HCT116 (cell line): ENCODE results near the gene HIVEP3. TPM values are rescaled to one million over a fixed set of nuclear protein-coding genes. Genes with fewer than 3 reads are reported as not detected.

Experiments used
- ATAC-seq: fragments of 200-7000 bp; cut with Tn5 transposase; 2 replicates; pipeline ENCODE4 v1.9.1; 2020; ENCODE audit warnings: mild to moderate bottlenecking, moderate library complexity
- BruUV-seq: library from RNA; stranded (reverse); fragments of 400-500 nt; replicated peaks from 2 replicates; lab custom pipeline; 2021; lab: Mats Ljungman, UMichigan
- CTCF ChIA-PET: fragments of 300-600 bp; sonication (Branson Sonifier 250); formaldehyde crosslinking; loops from one replicate; lab custom pipeline; 2021; ENCODE audit warnings: antibody characterized with exemption; lab: Charles Lee
- POLR2A ChIA-PET: fragments of 300-600, 350-600 bp; sonication (Branson Sonifier 250); formaldehyde crosslinking; loops from one replicate; lab custom pipeline; 2021; ENCODE audit warnings: antibody characterized with exemption; lab: Charles Lee
- RAD21 ChIA-PET, 2 experiments: fragments of 300-600 bp; sonication (Branson Sonifier 250); formaldehyde crosslinking; loops; one replicate each; lab custom pipeline; 2023; ENCODE audit warnings: low total read pairs in 2 of 2; ENCODE audit not compliant: uncharacterized antibody in 2 of 2, unreplicated experiment in 2 of 2, low non-redundant PET in 1 of 2; lab: Charles Lee
- DNase-seq: peaks from one replicate; pipeline ENCODE4 v3.0.0-alpha.2; 2010; ENCODE audit warnings: low read depth, low spot score
- H2AFZ ChIP-seq: fragments of 200-600 bp; shearing (Covaris generic), sonication (generic); 2 replicates; pipeline ENCODE4 v1.6.1; 2017; ENCODE audit warnings: low read depth, mixed run types, mixed read lengths, antibody characterized with exemption, low read length; ENCODE audit not compliant: poor library complexity, severe bottlenecking
- H3K27ac ChIP-seq: 2 replicates; pipeline ENCODE4 v1.5.1; 2012; ENCODE audit warnings: low read depth, low read length
- H3K27me3 ChIP-seq: fragments of 200-600 bp; sonication (generic); 2 replicates; pipeline ENCODE4 v1.6.1; 2016; ENCODE audit warnings: mixed run types, low read length, mixed read lengths; ENCODE audit not compliant: insufficient read depth
- H3K36me3 ChIP-seq, 2 experiments: fragments of 200-500 bp in 1 of 2; fragments of 200-600 bp in 1 of 2; sonication (Bioruptor generic) in 1 of 2; sonication (generic) in 1 of 2; 2 replicates each; pipeline versions ENCODE4 v1.5.1 to v1.6.1; 2014 to 2016; ENCODE audit warnings: low read length in 2 of 2, inconsistent platforms in 1 of 2, mixed read lengths in 1 of 2, mixed run types in 1 of 2; ENCODE audit not compliant: insufficient read depth in 2 of 2, control insufficient read depth in 1 of 2
- H3K4me1 ChIP-seq, 2 experiments: fragments of 200-600 bp in 1 of 2; sonication (generic) in 1 of 2; 2 replicates each; pipeline versions ENCODE4 v1.5.1 to v1.6.1; 2012 to 2017; ENCODE audit warnings: low read length in 2 of 2, inconsistent platforms in 1 of 2, mild to moderate bottlenecking in 1 of 2, mixed read lengths in 1 of 2, mixed run types in 1 of 2, moderate library complexity in 1 of 2; ENCODE audit not compliant: insufficient read depth in 2 of 2, control insufficient read depth in 1 of 2
- H3K4me2 ChIP-seq: fragments of 200-600 bp; sonication (generic); 2 replicates; pipeline ENCODE4 v1.6.1; 2017; ENCODE audit warnings: mixed run types, low read length, mixed read lengths
- H3K4me3 ChIP-seq, 2 experiments: fragments of 200-600 bp in 1 of 2; sonication (generic) in 1 of 2; replicated peaks in 1 of 2; 2 replicates each; pipeline ENCODE4 v1.5.1; 2011 to 2016; ENCODE audit warnings: low read length in 2 of 2, control low read depth in 1 of 2, low read depth in 1 of 2, mild to moderate bottlenecking in 1 of 2, mixed read lengths in 1 of 2, mixed run types in 1 of 2
- H3K79me2 ChIP-seq: fragments of 200-600 bp; sonication (generic); 2 replicates; pipeline ENCODE4 v1.6.1; 2017; ENCODE audit warnings: mild to moderate bottlenecking, mixed run types, low read length, moderate library complexity, mixed read lengths; ENCODE audit not compliant: insufficient read depth
- H3K9ac ChIP-seq: fragments of 200-600 bp; sonication (generic); 2 replicates; pipeline ENCODE4 v1.6.1; 2016; ENCODE audit warnings: low read length, mixed read lengths
- H3K9me2 ChIP-seq: fragments of 200-600 bp; sonication (generic), shearing (Covaris generic); 2 replicates; pipeline ENCODE4 v1.6.1; 2017; ENCODE audit warnings: mixed run types, mild to moderate bottlenecking, moderate library complexity; ENCODE audit not compliant: insufficient read depth
- H3K9me3 ChIP-seq, 2 experiments: fragments of 200-500 bp in 1 of 2; fragments of 200-600 bp in 1 of 2; sonication (Bioruptor generic) in 1 of 2; sonication (generic) in 1 of 2; 2 replicates each; pipeline ENCODE4 v1.6.1; 2014 to 2017; ENCODE audit warnings: low read length in 2 of 2, mixed read lengths in 2 of 2, inconsistent platforms in 1 of 2, low read depth in 1 of 2, mild to moderate bottlenecking in 1 of 2, mixed run types in 1 of 2, moderate library complexity in 1 of 2; ENCODE audit not compliant: control insufficient read depth in 1 of 2, insufficient read depth in 1 of 2
- H4K20me1 ChIP-seq: fragments of 200-600 bp; sonication (generic), shearing (Covaris generic); 2 replicates; pipeline ENCODE4 v1.6.1; 2017; ENCODE audit warnings: mixed run types, mild to moderate bottlenecking, moderate library complexity; ENCODE audit not compliant: insufficient read depth
- CEBPB ChIP-seq: IDR thresholded peaks from 2 replicates; pipeline ENCODE4 v1.6.1; 2012; ENCODE audit warnings: low read depth
- ELF1 ChIP-seq: IDR thresholded peaks from 2 replicates; pipeline ENCODE4 v1.6.1; 2012; ENCODE audit warnings: low read depth, borderline replicate concordance
- EZH2 ChIP-seq: fragments of 200-600 bp; sonication (generic); IDR thresholded peaks from 2 replicates; pipeline ENCODE4 v1.6.1; 2017; ENCODE audit warnings: antibody characterized with exemption, mixed run types
- EZH2phosphoT487 ChIP-seq: fragments of 200-600 bp; IDR thresholded peaks from 2 replicates; pipeline ENCODE4 v1.6.1; 2018; ENCODE audit warnings: antibody characterized with exemption, borderline replicate concordance
- YY1 ChIP-seq: IDR thresholded peaks from 2 replicates; pipeline ENCODE4 v1.6.1; 2011; ENCODE audit warnings: low read length, low read depth, moderate library complexity, mild to moderate bottlenecking; ENCODE audit not compliant: insufficient replicate concordance; ENCODE audit errors: extremely low read depth
- ZFX ChIP-seq: fragments of 450-650 bp; IDR thresholded peaks from 2 replicates; pipeline ENCODE4 v1.6.1; 2017
- ZNF274 ChIP-seq: fragments of 200-500 bp; sonication (Bioruptor generic); IDR thresholded peaks from 2 replicates; pipeline ENCODE4 v1.6.1; 2014; ENCODE audit warnings: mild to moderate bottlenecking, low read depth, low read length, inconsistent platforms
- intact Hi-C: fragments of 100-400 bp; cut with micrococcal nuclease; formaldehyde crosslinking; loops from 2 replicates; pipeline ENCODE4 v1.10.0; 2022
- total RNA-seq: library from RNA; stranded (reverse); gene quantifications from one replicate; pipeline ENCODE4 v1.2.1, GENCODE V29; 2021; ENCODE audit not compliant: unreplicated experiment
- TF ChIP-seq, protein P1 (sequence below): IDR thresholded peaks from 2 replicates; pipeline ENCODE4 v1.6.1; 2012; ENCODE audit warnings: low read depth
- TF ChIP-seq, protein P2 (sequence below): IDR thresholded peaks from 2 replicates; pipeline ENCODE4 v1.6.1; 2012
- TF ChIP-seq, protein P3 (sequence below): IDR thresholded peaks from 2 replicates; pipeline ENCODE4 v1.6.1; 2011; ENCODE audit warnings: mild to moderate bottlenecking, low read length, moderate library complexity; ENCODE audit not compliant: insufficient replicate concordance; ENCODE audit errors: extremely low read depth

The HIVEP3 gene
- total RNA-seq, 1 experiment from 2014 or later, result 7.1 TPM

DNA sequence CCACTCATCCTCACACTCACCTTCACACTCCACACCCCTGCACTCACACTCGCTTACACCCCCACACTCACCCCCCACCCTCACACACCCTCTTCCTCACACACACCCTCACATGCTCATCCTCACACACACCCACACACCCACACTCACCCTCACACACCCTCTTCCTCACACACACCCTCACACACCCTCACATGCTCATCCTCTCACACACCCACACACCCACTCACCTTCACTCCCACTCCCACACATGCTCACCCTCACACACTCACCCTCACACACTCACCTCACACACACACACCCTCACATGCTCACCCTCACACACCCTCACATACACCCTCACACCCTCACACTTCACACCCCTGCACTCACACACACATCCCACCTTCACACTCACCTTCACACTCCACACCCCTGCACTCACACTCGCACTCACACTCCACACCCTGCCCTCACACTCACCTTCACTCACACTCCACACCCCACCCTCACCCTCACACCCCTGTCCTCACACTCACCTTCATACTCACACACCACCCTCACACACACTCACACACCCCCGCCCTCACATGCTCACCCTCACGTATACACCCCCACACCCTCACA is 391.7 kb downstream of the HIVEP3 start (continued):
- TF ChIP-seq ELF1 (no peak), EZH2phosphoT487 (no peak), CEBPB (no peak)
- TF ChIP-seq, all 23 proteins: peak for 0

DNA sequence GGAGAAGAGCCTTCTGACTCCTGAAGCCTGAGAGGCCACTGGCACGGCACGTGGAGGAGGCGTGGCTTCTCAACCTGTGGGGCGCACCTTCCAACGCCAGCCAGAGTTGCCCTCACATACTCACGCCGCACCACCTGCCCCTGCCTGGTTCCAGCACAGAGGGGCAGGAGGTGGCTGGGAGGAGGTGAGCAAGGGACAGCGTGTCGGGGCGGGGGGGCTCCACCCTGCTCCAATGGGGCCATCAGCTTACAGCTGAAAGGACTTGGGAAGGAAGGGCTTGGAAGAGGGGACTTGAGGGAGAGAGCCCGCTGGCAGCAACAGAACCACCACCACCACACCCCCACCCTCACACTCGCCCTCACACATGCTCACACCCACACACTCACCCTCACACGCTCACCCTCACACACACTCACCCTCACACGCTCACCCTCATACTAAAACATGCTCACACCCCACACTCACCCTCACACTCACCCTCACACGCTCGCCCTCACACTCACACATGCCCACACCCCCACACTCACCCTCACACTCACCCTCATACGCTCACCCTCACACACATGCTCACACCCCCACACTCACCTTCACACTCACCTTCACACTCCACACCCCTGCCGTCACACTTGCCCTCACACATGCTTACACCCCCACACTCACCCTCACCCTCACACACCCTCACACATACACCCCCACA is 392.7 kb downstream of the HIVEP3 start:
- intact Hi-C loops, result no loop called here
- no peak for ATAC-seq
- no peak overlapping the region for H3K27ac ChIP-seq
- H3K36me3 ChIP-seq, result no peaks in the 10 kb centered on the region
- no peak overlapping the region for H3K9ac ChIP-seq
- no peaks in the 10 kb centered on the region for H3K4me1 ChIP-seq
- H3K4me2 ChIP-seq, result no peak overlapping the region
- TF ChIP-seq, protein P1, sequence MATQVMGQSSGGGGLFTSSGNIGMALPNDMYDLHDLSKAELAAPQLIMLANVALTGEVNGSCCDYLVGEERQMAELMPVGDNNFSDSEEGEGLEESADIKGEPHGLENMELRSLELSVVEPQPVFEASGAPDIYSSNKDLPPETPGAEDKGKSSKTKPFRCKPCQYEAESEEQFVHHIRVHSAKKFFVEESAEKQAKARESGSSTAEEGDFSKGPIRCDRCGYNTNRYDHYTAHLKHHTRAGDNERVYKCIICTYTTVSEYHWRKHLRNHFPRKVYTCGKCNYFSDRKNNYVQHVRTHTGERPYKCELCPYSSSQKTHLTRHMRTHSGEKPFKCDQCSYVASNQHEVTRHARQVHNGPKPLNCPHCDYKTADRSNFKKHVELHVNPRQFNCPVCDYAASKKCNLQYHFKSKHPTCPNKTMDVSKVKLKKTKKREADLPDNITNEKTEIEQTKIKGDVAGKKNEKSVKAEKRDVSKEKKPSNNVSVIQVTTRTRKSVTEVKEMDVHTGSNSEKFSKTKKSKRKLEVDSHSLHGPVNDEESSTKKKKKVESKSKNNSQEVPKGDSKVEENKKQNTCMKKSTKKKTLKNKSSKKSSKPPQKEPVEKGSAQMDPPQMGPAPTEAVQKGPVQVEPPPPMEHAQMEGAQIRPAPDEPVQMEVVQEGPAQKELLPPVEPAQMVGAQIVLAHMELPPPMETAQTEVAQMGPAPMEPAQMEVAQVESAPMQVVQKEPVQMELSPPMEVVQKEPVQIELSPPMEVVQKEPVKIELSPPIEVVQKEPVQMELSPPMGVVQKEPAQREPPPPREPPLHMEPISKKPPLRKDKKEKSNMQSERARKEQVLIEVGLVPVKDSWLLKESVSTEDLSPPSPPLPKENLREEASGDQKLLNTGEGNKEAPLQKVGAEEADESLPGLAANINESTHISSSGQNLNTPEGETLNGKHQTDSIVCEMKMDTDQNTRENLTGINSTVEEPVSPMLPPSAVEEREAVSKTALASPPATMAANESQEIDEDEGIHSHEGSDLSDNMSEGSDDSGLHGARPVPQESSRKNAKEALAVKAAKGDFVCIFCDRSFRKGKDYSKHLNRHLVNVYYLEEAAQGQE, result no peak
- TF ChIP-seq, protein P2, sequence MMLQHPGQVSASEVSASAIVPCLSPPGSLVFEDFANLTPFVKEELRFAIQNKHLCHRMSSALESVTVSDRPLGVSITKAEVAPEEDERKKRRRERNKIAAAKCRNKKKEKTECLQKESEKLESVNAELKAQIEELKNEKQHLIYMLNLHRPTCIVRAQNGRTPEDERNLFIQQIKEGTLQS, result no peak
- TF ChIP-seq YY1, result no peak
- TF ChIP-seq ZNF274, result no peak
- no peak for TF ChIP-seq EZH2
- TF ChIP-seq, protein P3, sequence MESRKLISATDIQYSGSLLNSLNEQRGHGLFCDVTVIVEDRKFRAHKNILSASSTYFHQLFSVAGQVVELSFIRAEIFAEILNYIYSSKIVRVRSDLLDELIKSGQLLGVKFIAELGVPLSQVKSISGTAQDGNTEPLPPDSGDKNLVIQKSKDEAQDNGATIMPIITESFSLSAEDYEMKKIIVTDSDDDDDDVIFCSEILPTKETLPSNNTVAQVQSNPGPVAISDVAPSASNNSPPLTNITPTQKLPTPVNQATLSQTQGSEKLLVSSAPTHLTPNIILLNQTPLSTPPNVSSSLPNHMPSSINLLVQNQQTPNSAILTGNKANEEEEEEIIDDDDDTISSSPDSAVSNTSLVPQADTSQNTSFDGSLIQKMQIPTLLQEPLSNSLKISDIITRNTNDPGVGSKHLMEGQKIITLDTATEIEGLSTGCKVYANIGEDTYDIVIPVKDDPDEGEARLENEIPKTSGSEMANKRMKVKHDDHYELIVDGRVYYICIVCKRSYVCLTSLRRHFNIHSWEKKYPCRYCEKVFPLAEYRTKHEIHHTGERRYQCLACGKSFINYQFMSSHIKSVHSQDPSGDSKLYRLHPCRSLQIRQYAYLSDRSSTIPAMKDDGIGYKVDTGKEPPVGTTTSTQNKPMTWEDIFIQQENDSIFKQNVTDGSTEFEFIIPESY, result no peak
- no peak for TF ChIP-seq ZFX
- RAD21 ChIA-PET, result no interaction called here
- H3K9me3 ChIP-seq, result no peaks in the 10 kb centered on the region
- no peaks in the 10 kb centered on the region for H3K27me3 ChIP-seq
- H4K20me1 ChIP-seq, result no peaks in the 10 kb centered on the region
- H3K9me2 ChIP-seq, result no peaks in the 10 kb centered on the region
- CTCF ChIA-PET, result no interaction called here
- POLR2A ChIA-PET, result no interaction called here
- no peak for DNase-seq
- no TSS peak for BruUV-seq
- no peak overlapping the region for H2AFZ ChIP-seq
- H3K79me2 ChIP-seq, result no peaks in the 10 kb centered on the region
- H3K4me3 ChIP-seq, result no peak overlapping the region
